Occipital lobe (tissue), 2 donors: ENCODE measurements around the gene ERAL1. TPM values are rescaled to one million over a fixed set of nuclear protein-coding genes. Genes with fewer than 3 reads are reported as not detected.
"Not testable (repeated sequence)": the region's sequence is repeated elsewhere in the genome, so short reads cannot be mapped to it uniquely, and the experiment has no call there.

Experiments used
- DNase-seq: peaks from one replicate; lab custom pipeline; 2025; lab: John Stamatoyannopoulos, UW
- total RNA-seq: library from RNA; depleted of rRNA; stranded (reverse); fragments of >200 nt; gene quantifications from one replicate; pipeline ENCODE4 v1.2.3, GENCODE V29; 2014

The ERAL1 gene
- total RNA-seq, 1 donor from 2014 or later, result 21.8 TPM

- DNase-seq, result no peak
Measured at GRCh38 chr17:28878158-28878910, 23.5 kb downstream of the ERAL1 start.

GRCh38 chr17:28878981-28879380, 24.2 kb downstream of the ERAL1 start:
- no peak for DNase-seq

- DNase-seq, result no peak
Measured at GRCh38 chr17:28879886-28880571, 25.2 kb downstream of the ERAL1 start.

GRCh38 chr17:28880572-28880945, 25.7 kb downstream of the ERAL1 start:
- no peak for DNase-seq

GRCh38 chr17:28881533-28882056, 26.8 kb downstream of the ERAL1 start:
- DNase-seq, result no peak

- no peak for DNase-seq
Measured at GRCh38 chr17:28882154-28882895, 27.5 kb downstream of the ERAL1 start.

GRCh38 chr17:28883967-28884702, 29.3 kb downstream of the ERAL1 start:
- no peak for DNase-seq

- DNase-seq, result no peak
Measured at GRCh38 chr17:28885363-28885762, 30.5 kb downstream of the ERAL1 start.

- DNase-seq, result no peak
Measured at GRCh38 chr17:28885951-28886350, 31.1 kb downstream of the ERAL1 start.

GRCh38 chr17:28887871-28888471, 33.2 kb downstream of the ERAL1 start:
- no peak for DNase-seq

- DNase-seq, result no peak
Measured at GRCh38 chr17:28888832-28889231, 34.0 kb downstream of the ERAL1 start.

- DNase-seq, result no peak
Measured at GRCh38 chr17:28889996-28890395, 35.2 kb downstream of the ERAL1 start.

GRCh38 chr17:28891201-28891600, 36.4 kb downstream of the ERAL1 start:
- no peak for DNase-seq

- no peak for DNase-seq
Measured at GRCh38 chr17:28892024-28892423, 37.2 kb downstream of the ERAL1 start.

GRCh38 chr17:28893248-28894183, 38.7 kb downstream of the ERAL1 start:
- DNase-seq, result not testable (repeated sequence)

- DNase-seq, result no peak
Measured at GRCh38 chr17:28895794-28896447, 41.1 kb downstream of the ERAL1 start.

GRCh38 chr17:28896491-28896883, 41.7 kb downstream of the ERAL1 start:
- no peak for DNase-seq

- peak; percentile 39 for DNase-seq
Measured at GRCh38 chr17:28896884-28897768, 42.3 kb downstream of the ERAL1 start, which contains the start of gene FLOT2. Gene FLOT2, minus strand, starts transcription at chr17:28897733. Its CDS starts 159 bp downstream, at chr17:28897574.
